Transverse colon (tissue), 4 donors: ENCODE data around the gene TNFSF9. TPM values are rescaled to one million over a fixed set of nuclear protein-coding genes. Genes with fewer than 3 reads are reported as not detected.

Experiments
- DNase-seq: peaks from one replicate; pipeline ENCODE4 v3.0.0-alpha.2; 2019
- H3K27ac ChIP-seq, 4 donors: fragments of 200-600 bp; sonication (generic); 2 replicates each; pipeline ENCODE4 v1.5.1; 2016 to 2018; ENCODE audit warnings: inconsistent platforms in 4 of 4
- H3K27me3 ChIP-seq: fragments of 200-600 bp; sonication (generic); 2 replicates; pipeline ENCODE4 v1.5.1; 2017; ENCODE audit warnings: inconsistent platforms
- H3K36me3 ChIP-seq, 4 donors: fragments of 200-600 bp; sonication (generic); 2 replicates each; pipeline ENCODE4 v1.5.1; 2017 to 2019; ENCODE audit warnings: inconsistent platforms in 4 of 4
- H3K4me1 ChIP-seq, 4 donors: fragments of 200-600 bp; sonication (generic); 2 replicates each; pipeline ENCODE4 v1.5.1; 2017 to 2020; ENCODE audit warnings: inconsistent platforms in 4 of 4
- H3K4me3 ChIP-seq, 4 donors: fragments of 200-600 bp; sonication (generic); 1 replicate in 1 of 4; 2 replicates in 3 of 4; pipeline versions ENCODE4 v1.5.1 to v1.6.1; 2017 to 2019; ENCODE audit warnings: inconsistent platforms in 4 of 4
- H3K9me3 ChIP-seq, 2 donors: fragments of 200-600 bp; sonication (generic); 2 replicates each; pipeline ENCODE4 v1.5.1; 2017 to 2019; ENCODE audit warnings: inconsistent platforms in 2 of 2
- CTCF ChIP-seq, 5 experiments: fragments of 200-600 bp in 3 of 5; fragments of 450-650 bp in 2 of 5; sonication (generic) in 3 of 5; IDR thresholded peaks; 1 replicate in 2 of 5; 2 replicates in 3 of 5; pipeline ENCODE4 v1.5.1; 2016 to 2017; ENCODE audit warnings: antibody characterized with exemption in 5 of 5, inconsistent platforms in 3 of 5, mild to moderate bottlenecking in 2 of 5, moderate library complexity in 1 of 5
- EP300 ChIP-seq: sonication (generic); formaldehyde crosslinking; IDR thresholded peaks from one replicate; pipeline ENCODE4 v1.6.1; 2017; ENCODE audit warnings: antibody characterized with exemption, low read depth
- POLR2A ChIP-seq: fragments of 450-650 bp; IDR thresholded peaks from one replicate; pipeline ENCODE4 v1.6.1; 2016; ENCODE audit warnings: antibody characterized with exemption, mild to moderate bottlenecking, moderate library complexity
- POLR2AphosphoS5 ChIP-seq, 3 donors: sonication (generic); formaldehyde crosslinking; IDR thresholded peaks; one replicate each; pipeline ENCODE4 v1.6.1; 2016; ENCODE audit warnings: antibody characterized with exemption in 3 of 3
- WGBS, 2 donors: methylation state at CpG; one replicate each; pipeline ENCODE4 v1.1.5; 2018; ENCODE audit warnings: low coverage in 1 of 2; 5-methylcytosine and 5-hydroxymethylcytosine counted together
- in situ Hi-C, 4 donors: fragments of 200-750 bp; cut with MboI; loops; one replicate each; pipeline versions ENCODE4 v1.15.0 to v1.15.1; 2017; ENCODE audit warnings: low sequenced_read_pairs in 3 of 4, low pct_ligation_motif_present in 1 of 4, low pct_unique_long_range_greater_than_20kb in 1 of 4
- intact Hi-C: fragments of 100-400 bp; cut with DNase I; formaldehyde crosslinking; loops from one replicate; pipeline ENCODE4 v1.15.1; 2023; ENCODE audit warnings: low total_unique reads
- total RNA-seq, 4 donors: library from RNA; depleted of rRNA; stranded (reverse); fragments of >200 nt; gene quantifications; one replicate each; pipeline ENCODE4 v1.1.0, GENCODE V29; 2016

Gene TNFSF9
- total RNA-seq, 4 donors from 2014 or later: 0.95 to 2.7 TPM; not detected in 2

- in situ Hi-C loops (no loop called here), intact Hi-C loops (no loop called here)
- no peak overlapping the region for H3K27ac ChIP-seq
- TF ChIP-seq CTCF (IDR thresholded peaks at IDR 0.05) (no peak), POLR2A (no peak), EP300 (no peak), POLR2AphosphoS5 (IDR thresholded peaks at IDR 0.05) (no peak)
- DNase-seq: no peak
- 53 to 60% methylated on average over 7 to 8 of the region's 8 CpGs for WGBS, 2 donors
- H3K4me1 ChIP-seq: no peaks in the 10 kb centered on the region
- H3K9me3 ChIP-seq: peaks cover 0 to 8% of the 10 kb centered on the region in 2 donors
- H3K36me3 ChIP-seq: no peaks in the 10 kb centered on the region
- peaks cover 29% of the 10 kb centered on the region for H3K27me3 ChIP-seq
- H3K4me3 ChIP-seq: no peak overlapping the region
These were observed 37.2 kb downstream of the TNFSF9 start for GRCh38 chr19:6568010-6568526.

- Histone ChIP-seq H3K27ac (no peak overlapping the region), H3K9me3 (peaks cover 0 to 8% of the 10 kb centered on the region in 2 donors), H3K27me3 (peaks cover 29% of the 10 kb centered on the region), H3K36me3 (no peaks in the 10 kb centered on the region), H3K4me3 (no peak overlapping the region), H3K4me1 (no peaks in the 10 kb centered on the region)
- WGBS, 2 donors: 43 to 47% methylated on average over 2 to 3 of the region's 3 CpGs
- in situ Hi-C loops (no loop called here), intact Hi-C loops (no loop called here)
- DNase-seq: no peak
- no peak for TF ChIP-seq POLR2A
- no peak for TF ChIP-seq POLR2AphosphoS5 (IDR thresholded peaks at IDR 0.05)
- TF ChIP-seq CTCF (IDR thresholded peaks at IDR 0.05): no peak
- TF ChIP-seq EP300: no peak
These were observed 38.0 kb downstream of the TNFSF9 start for GRCh38 chr19:6568816-6569215.

- H3K4me3 ChIP-seq: no peak overlapping the region
- H3K9me3 ChIP-seq: peaks cover 0 to 8% of the 10 kb centered on the region in 2 donors
- DNase-seq: no peak
- no peak overlapping the region for H3K27ac ChIP-seq
- intact Hi-C loops: no loop called here
- peaks cover 29% of the 10 kb centered on the region for H3K27me3 ChIP-seq
- H3K36me3 ChIP-seq: no peaks in the 10 kb centered on the region
- in situ Hi-C loops: no loop called here
- TF ChIP-seq POLR2AphosphoS5 (IDR thresholded peaks at IDR 0.05): no peak
- no peak for TF ChIP-seq EP300
- no peak for TF ChIP-seq POLR2A
- no peak for TF ChIP-seq CTCF (IDR thresholded peaks at IDR 0.05)
- H3K4me1 ChIP-seq: no peaks in the 10 kb centered on the region
- WGBS, 2 donors: 71 to 76% methylated on average over 3 of the region's 3 CpGs
These were observed 39.9 kb downstream of the TNFSF9 start for GRCh38 chr19:6570764-6571163.

GRCh38 chr19:6571167-6571566 lies 40.3 kb downstream of the TNFSF9 start:
- intact Hi-C loops (no loop called here), in situ Hi-C loops (no loop called here)
- H3K36me3 ChIP-seq: no peaks in the 10 kb centered on the region
- peaks cover 29% of the 10 kb centered on the region for H3K27me3 ChIP-seq
- no peak overlapping the region for H3K27ac ChIP-seq
- DNase-seq: no peak
- no peak overlapping the region for H3K4me3 ChIP-seq
- peaks cover 0 to 2% (median 0%) of the 10 kb centered on the region in 4 donors for H3K4me1 ChIP-seq
- TF ChIP-seq POLR2AphosphoS5 (IDR thresholded peaks at IDR 0.05) (no peak), CTCF (IDR thresholded peaks at IDR 0.05) (no peak), POLR2A (no peak), EP300 (no peak)
- peaks cover 0 to 8% of the 10 kb centered on the region in 2 donors for H3K9me3 ChIP-seq
